GM19397 (cell line): ENCODE measurements around the gene HSP90B1.

Experiments
- ATAC-seq: cut with Tn5 transposase; IDR thresholded peaks from one replicate; pipeline ENCODE4 v1.9.1; 2021; ENCODE audit warnings: mild to moderate bottlenecking, moderate library complexity; ENCODE audit not compliant: unreplicated experiment

The HSP90B1 gene

DNA sequence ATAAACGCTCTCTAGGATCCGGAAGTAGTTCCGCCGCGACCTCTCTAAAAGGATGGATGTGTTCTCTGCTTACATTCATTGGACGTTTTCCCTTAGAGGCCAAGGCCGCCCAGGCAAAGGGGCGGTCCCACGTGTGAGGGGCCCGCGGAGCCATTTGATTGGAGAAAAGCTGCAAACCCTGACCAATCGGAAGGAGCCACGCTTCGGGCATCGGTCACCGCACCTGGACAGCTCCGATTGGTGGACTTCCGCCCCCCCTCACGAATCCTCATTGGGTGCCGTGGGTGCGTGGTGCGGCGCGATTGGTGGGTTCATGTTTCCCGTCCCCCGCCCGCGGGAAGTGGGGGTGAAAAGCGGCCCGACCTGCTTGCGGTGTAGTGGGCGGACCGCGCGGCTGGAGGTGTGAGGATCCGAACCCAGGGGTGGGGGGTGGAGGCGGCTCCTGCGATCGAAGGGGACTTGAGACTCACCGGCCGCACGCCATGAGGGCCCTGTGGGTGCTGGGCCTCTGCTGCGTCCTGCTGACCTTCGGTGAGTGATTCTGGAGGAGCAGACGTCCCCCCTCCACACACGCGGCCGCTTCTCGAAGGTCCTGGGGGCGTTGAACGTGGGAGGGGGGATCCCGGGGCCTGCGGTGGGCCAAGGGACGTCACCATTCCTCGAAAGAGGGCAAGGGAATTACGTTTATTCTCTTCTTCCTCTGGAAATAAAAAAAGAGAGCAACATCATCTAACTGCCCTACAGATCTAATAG is at the start of gene HSP90B1:
TSS of gene HSP90B1 (plus strand) at position 377 of the 753 bp plus-strand sequence. CDS start at position 483, 106 bp downstream.
- peak; percentile 66 for ATAC-seq

- no peak for ATAC-seq
These were observed 48.9 kb upstream of the HSP90B1 start for GRCh38 chr12:103881261-103881660.

DNA sequence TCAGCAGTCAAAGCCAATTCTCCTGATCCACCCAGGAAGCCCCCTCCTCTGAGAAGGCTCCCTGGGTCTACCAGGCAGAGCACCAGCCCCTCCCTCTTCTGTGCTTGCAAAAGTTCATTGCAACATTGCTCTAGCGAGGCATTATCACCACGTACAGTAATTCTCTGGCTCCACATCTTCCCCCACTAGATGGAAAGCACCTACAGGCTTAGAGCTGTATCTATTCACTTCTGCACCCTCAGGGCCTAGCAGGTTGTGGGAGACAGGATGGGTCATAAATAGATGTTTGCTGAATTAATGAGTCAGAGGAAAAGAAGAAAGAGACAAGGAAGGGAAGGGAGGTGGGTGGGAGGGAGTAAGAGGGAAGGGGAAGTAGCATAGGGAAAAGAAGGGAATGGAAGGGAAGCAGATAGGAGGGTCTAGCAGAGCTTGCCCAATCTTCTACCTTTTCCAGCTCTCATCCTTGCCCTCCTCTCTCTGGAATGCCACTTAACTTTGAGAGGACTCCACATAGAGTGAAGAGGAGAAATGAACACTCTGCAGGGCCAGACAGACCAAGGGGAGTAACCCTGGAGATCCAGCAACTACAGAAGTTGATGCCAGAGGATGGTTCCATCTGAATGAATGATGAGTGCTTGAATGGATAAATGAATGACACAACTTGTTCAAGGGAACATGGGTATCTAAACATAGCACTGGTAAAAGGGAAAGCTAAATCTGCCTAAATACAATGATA is 47.2 kb upstream of the HSP90B1 start:
- peak; percentile 39 for ATAC-seq

DNA sequence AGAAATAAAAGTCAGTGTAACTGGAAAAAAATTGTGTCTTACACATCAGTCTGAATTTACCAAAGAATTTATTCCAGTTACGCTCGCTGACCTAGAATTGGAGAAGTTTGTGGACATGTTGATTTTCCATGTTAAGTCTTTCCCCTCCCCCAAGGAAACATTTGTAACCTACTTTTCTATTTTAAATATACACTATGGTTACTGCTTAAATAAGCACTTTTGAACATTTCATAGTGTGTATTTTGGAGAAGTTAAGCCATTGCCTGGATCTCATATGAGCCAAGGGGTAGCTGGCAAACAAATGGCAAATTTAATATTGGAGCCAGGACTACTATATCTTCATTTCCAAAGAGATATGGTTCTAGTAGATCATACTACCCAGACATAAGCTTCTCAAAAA is 46.3 kb upstream of the HSP90B1 start:
- no peak for ATAC-seq

DNA sequence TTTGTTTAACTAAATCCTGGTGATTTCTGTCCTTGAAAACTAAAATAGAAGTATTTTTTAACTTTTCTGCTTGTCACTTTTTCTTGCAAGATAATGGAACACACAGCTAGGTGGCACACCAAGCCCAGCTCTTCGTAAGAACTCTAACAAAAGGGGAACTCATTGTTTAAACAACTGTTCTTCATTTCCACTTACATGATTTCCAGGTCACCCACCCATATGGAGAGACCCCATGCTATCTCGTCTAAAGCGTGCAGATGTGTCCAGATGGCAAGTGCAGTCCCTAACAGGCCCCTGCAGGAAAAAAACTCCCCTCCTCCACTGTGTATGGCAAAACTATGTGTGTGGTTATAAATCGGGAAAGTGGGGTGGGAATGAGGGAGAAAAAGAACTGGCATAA is 45.9 kb upstream of the HSP90B1 start:
- no peak for ATAC-seq

- ATAC-seq: no peak
These were observed 43.9 kb upstream of the HSP90B1 start for GRCh38 chr12:103886195-103886797.

- ATAC-seq: no peak
These were observed 42.5 kb upstream of the HSP90B1 start for GRCh38 chr12:103887738-103888137.

DNA sequence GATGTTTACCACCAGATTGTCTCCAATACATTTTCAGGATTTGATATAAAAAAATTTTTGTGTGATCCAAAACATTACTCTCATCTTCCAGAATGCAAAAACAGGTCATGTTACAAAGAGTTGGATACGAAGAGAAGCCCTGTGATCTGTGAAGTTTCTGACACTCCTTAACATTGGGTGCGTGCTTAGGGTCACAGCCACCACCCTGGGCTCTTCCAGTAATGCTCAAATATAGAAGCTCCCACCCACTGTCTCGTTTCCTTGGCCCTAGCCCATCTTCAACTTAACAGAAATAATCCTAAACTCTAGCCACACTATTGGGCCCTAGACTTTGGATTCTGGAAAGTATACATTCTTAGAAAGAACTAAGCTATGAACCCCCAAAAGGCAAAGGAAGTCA is 32.9 kb upstream of the HSP90B1 start:
- ATAC-seq: no peak

- ATAC-seq: no peak
These were observed 28.6 kb upstream of the HSP90B1 start for GRCh38 chr12:103901518-103902173.

- no peak for ATAC-seq
These were observed 26.2 kb upstream of the HSP90B1 start for GRCh38 chr12:103903993-103904392.

DNA sequence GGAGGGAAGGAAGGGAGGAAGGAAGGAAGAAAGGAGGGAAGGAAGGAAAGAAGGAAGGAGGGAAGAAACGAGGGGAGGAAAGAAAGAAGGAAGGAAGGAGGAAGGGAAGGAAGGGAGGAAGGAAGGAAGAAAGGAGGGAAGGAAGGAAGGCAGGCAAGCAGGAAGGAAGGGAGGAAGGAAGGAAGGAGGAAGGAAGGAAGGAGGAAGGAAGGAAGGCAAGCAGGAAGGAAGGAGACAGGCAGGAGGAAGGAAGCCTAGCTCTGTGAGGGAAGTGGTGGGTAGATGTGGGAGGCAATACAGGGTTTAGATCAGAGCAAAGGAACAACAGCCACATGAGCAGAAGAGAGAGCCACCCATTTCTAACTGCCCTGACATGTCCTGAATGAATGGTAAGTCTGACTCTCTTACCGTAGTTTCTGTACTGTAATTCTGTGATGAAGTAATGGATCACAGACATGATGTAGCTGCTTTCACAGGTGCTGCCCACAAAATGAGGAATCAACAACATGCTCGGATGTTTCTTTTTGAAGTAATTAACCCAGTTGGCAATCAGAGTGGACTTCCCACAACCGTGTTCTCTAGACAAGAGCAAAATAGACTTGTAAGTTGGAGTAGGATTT is 24.4 kb upstream of the HSP90B1 start:
- no peak for ATAC-seq

DNA sequence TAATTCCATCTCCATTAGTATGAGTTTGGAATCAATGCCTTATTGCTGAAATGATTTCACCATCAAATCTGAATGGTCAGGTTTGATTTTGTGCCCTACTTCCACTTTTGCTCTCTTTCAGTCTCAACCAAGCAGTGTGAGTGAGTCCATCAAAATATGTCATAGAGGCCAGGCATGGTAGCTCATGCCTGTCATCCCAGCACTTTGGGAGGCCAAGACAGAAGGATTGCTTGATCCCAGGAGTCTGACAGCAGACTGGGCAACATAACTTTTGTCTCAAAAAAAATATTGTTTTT is 22.0 kb upstream of the HSP90B1 start:
- ATAC-seq: no peak

GRCh38 chr12:103908877-103909276 is 21.3 kb upstream of the HSP90B1 start:
- no peak for ATAC-seq

DNA sequence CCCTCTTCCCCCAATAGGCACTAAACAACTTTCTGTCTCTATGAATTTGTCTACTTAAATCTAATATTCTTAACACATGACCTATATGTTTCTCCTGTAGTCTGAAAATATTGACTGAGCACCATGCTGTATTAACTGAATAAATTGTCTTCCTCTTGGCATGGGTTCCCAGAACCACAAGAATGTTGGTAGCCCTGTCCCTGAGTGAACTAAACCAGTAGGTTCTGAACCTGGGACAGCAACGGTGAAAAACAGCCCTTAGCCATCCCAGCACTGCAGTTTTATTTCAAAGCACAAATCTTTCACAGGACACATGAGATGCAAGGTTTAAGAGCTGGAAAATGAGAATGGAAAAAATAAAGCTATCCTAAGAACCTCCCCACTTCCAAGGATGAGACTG is 20.4 kb upstream of the HSP90B1 start:
- ATAC-seq: no peak

DNA sequence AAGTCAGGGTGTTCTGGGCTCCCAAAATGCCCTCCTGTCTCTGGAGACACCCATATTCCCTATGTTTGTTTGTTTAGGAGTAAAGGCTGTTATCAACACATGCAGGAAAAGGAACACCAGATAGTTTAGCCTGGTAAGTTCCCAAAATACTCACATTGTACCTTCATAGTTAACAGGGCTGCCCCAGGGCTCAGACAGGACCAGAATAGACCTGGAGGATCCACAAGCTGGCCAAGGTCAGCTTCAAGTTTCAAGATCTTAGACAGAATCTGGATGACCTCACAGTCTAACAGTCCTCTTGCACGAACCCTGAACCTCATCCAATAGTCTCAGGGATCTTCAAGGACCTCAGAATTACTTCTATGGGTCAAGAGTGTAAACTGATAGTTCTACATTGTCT is 18.1 kb upstream of the HSP90B1 start:
- ATAC-seq: no peak

GRCh38 chr12:103913100-103913499 is 17.1 kb upstream of the HSP90B1 start:
- no peak for ATAC-seq

DNA sequence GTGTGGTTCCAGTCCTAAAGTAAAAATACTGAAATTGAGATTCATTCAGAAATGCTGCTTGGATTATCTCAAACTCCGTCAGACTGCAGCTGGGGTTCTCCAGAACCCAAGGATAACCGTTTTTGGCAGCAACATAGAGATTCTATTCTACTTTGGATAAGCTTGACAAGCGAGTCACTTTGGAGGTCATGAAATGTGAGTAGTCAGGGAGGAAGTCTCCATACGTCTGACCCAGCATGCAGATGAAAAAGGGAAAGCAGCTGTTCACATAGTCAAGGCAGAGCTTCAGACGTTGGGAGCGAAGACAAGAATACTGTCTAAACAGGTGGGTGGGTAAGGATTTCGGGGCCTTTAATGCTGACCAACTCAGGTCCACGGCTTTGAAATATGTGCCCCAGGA is 14.9 kb upstream of the HSP90B1 start:
- no peak for ATAC-seq

- no peak for ATAC-seq
These were observed 12.3 kb upstream of the HSP90B1 start for GRCh38 chr12:103917873-103918272.

- peak; percentile 28 for ATAC-seq
These were observed 5.2 kb upstream of the HSP90B1 start for GRCh38 chr12:103924761-103925641.

- ATAC-seq: peak; percentile 17
These were observed 1.5 kb upstream of the HSP90B1 start for GRCh38 chr12:103928682-103929045.
